Mucosa of stomach (tissue), 1 donor: Measurements from ENCODE around the gene IL22RA2.
"Not testable (repeated sequence)": the region's sequence is repeated elsewhere in the genome, so short reads cannot be mapped to it uniquely, and the experiment has no call there.

Experiments used
- H3K27me3 ChIP-seq: one replicate; pipeline ENCODE4 v1.7.0; 2013; ENCODE audit warnings: mild to moderate bottlenecking, low read length; ENCODE audit not compliant: control insufficient read depth, insufficient read depth
- H3K36me3 ChIP-seq: one replicate; pipeline ENCODE4 v1.7.0; 2013; ENCODE audit warnings: low read length; ENCODE audit not compliant: control insufficient read depth, insufficient read depth
- H3K4me1 ChIP-seq: one replicate; pipeline ENCODE4 v1.7.0; 2013; ENCODE audit warnings: mild to moderate bottlenecking, low read length; ENCODE audit not compliant: control insufficient read depth, insufficient read depth
- H3K4me3 ChIP-seq: one replicate; pipeline ENCODE4 v1.7.0; 2013; ENCODE audit warnings: low read length
- H3K9ac ChIP-seq: one replicate; pipeline ENCODE4 v1.7.0; 2013; ENCODE audit warnings: mild to moderate bottlenecking, low read length, moderate library complexity
- H3K9me3 ChIP-seq: one replicate; pipeline ENCODE4 v1.7.0; 2013; ENCODE audit warnings: mild to moderate bottlenecking, low read length, moderate library complexity; ENCODE audit not compliant: control insufficient read depth
- donor health status: Pancreatic carcinoma.

IL22RA2 gene

GRCh38 chr6:137173501-137173900, at the start of gene IL22RA2:
TSS of gene IL22RA2 (minus strand) at chr6:137173644. CDS start at chr6:137161749, 11,895 bp downstream.
- Histone ChIP-seq H3K4me1 (no peaks in the 10 kb centered on the region), H3K9me3 (no peaks in the 10 kb centered on the region), H3K4me3 (no peak within 1 kb of the TSS), H3K36me3 (no peaks in the 10 kb centered on the region), H3K9ac (no peak within 1 kb of the TSS), H3K27me3 (no peaks in the 10 kb centered on the region)

GRCh38 chr6:137222381-137222780, 48.9 kb upstream of the IL22RA2 start:
- no peak overlapping the region for H3K4me3 ChIP-seq
- H3K4me1 ChIP-seq = peaks cover 28% of the 10 kb centered on the region
- H3K9me3 ChIP-seq = no peaks in the 10 kb centered on the region
- no peak overlapping the region for H3K9ac ChIP-seq
- H3K36me3 ChIP-seq = no peaks in the 10 kb centered on the region
- no peaks in the 10 kb centered on the region for H3K27me3 ChIP-seq

- Histone ChIP-seq H3K27me3 (no peaks in the 10 kb centered on the region), H3K9me3 (no peaks in the 10 kb centered on the region), H3K4me3 (peak overlapping the region; percentile 90), H3K36me3 (no peaks in the 10 kb centered on the region), H3K9ac (peak overlapping the region; percentile 31), H3K4me1 (peaks cover 45% of the 10 kb centered on the region)
Measured at GRCh38 chr6:137219664-137220252, 46.3 kb upstream of the IL22RA2 start.

- no peaks in the 10 kb centered on the region for H3K36me3 ChIP-seq
- H3K4me1 ChIP-seq = peaks cover 45% of the 10 kb centered on the region
- peak within 1 kb of the TSS; percentile 98 for H3K9ac ChIP-seq
- no peaks in the 10 kb centered on the region for H3K9me3 ChIP-seq
- no peaks in the 10 kb centered on the region for H3K27me3 ChIP-seq
- H3K4me3 ChIP-seq = peak within 1 kb of the TSS; percentile 90
Measured at GRCh38 chr6:137218917-137219663, 45.6 kb upstream of the IL22RA2 start, which contains the start of gene IFNGR1. TSS of gene IFNGR1 (minus strand) at chr6:137219385. CDS start at chr6:137219327, 58 bp downstream.

- Histone ChIP-seq H3K36me3 (no peaks in the 10 kb centered on the region), H3K4me3 (peak overlapping the region; percentile 90), H3K27me3 (no peaks in the 10 kb centered on the region), H3K9ac (peak overlapping the region; percentile 98), H3K9me3 (no peaks in the 10 kb centered on the region), H3K4me1 (peaks cover 48% of the 10 kb centered on the region)
Measured at GRCh38 chr6:137218473-137218916, 45.1 kb upstream of the IL22RA2 start.

- Histone ChIP-seq H3K9ac (peak overlapping the region; percentile 98), H3K36me3 (no peaks in the 10 kb centered on the region), H3K4me3 (peak overlapping the region; percentile 90), H3K27me3 (no peaks in the 10 kb centered on the region), H3K4me1 (peaks cover 44% of the 10 kb centered on the region), H3K9me3 (no peaks in the 10 kb centered on the region)
Measured at GRCh38 chr6:137217801-137218472, 44.5 kb upstream of the IL22RA2 start.

GRCh38 chr6:137216875-137217553, 43.6 kb upstream of the IL22RA2 start:
- H3K27me3 ChIP-seq = no peaks in the 10 kb centered on the region
- peak overlapping the region; percentile 98 for H3K9ac ChIP-seq
- H3K4me1 ChIP-seq = peaks cover 44% of the 10 kb centered on the region
- H3K36me3 ChIP-seq = no peaks in the 10 kb centered on the region
- H3K9me3 ChIP-seq = no peaks in the 10 kb centered on the region
- no peak overlapping the region for H3K4me3 ChIP-seq

GRCh38 chr6:137216106-137216505, 42.7 kb upstream of the IL22RA2 start:
- H3K9ac ChIP-seq = no peak overlapping the region
- peaks cover 44% of the 10 kb centered on the region for H3K4me1 ChIP-seq
- no peaks in the 10 kb centered on the region for H3K9me3 ChIP-seq
- H3K36me3 ChIP-seq = no peaks in the 10 kb centered on the region
- H3K4me3 ChIP-seq = no peak overlapping the region
- H3K27me3 ChIP-seq = no peaks in the 10 kb centered on the region

- H3K27me3 ChIP-seq, H3K36me3 ChIP-seq, H3K4me3 ChIP-seq, H3K9me3 ChIP-seq, H3K9ac ChIP-seq: not testable (repeated sequence)
- peaks cover 47% of the 10 kb centered on the region for H3K4me1 ChIP-seq
Measured at GRCh38 chr6:137215630-137216029, 42.2 kb upstream of the IL22RA2 start.

- Histone ChIP-seq H3K27me3 (no peaks in the 10 kb centered on the region), H3K9me3 (no peaks in the 10 kb centered on the region), H3K4me1 (peaks cover 45% of the 10 kb centered on the region), H3K36me3 (no peaks in the 10 kb centered on the region), H3K9ac (no peak overlapping the region), H3K4me3 (no peak overlapping the region)
Measured at GRCh38 chr6:137214931-137215330, 41.5 kb upstream of the IL22RA2 start.

GRCh38 chr6:137213813-137214212, 40.4 kb upstream of the IL22RA2 start:
- no peaks in the 10 kb centered on the region for H3K36me3 ChIP-seq
- H3K9ac ChIP-seq = no peak overlapping the region
- H3K4me3 ChIP-seq = no peak overlapping the region
- no peaks in the 10 kb centered on the region for H3K9me3 ChIP-seq
- H3K4me1 ChIP-seq = peaks cover 40% of the 10 kb centered on the region
- H3K27me3 ChIP-seq = no peaks in the 10 kb centered on the region
